Measurements from ENCODE around the gene EXOSC1. TPM values are rescaled to one million over a fixed set of nuclear protein-coding genes. Genes with fewer than 3 reads are reported as not detected.

The EXOSC1 gene
- polyA plus RNA-seq, 1 donor from 2014 or later, result 33.5 TPM

DNA sequence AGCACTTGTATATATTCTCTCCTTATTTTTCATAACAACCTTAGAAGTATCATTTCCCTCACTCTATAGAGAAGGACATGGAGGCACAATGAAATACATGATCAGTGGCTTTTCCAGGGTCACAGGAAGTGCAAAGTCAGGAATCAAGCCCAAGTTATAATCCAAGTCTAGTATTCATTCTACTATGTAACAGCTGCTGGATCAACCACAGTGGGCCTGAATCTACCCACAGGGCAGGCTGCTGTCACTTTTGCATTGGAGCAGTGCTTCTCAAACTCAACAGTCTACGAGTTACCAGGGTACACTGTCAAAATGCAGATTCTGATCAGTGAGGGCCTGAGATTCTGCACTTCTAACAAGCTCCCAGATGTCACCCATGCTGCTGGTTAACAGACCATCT lies 18.4 kb upstream of the EXOSC1 start:
- H3K4me2 ChIP-seq (ENCODE audit: low read length), result no peak overlapping the region
- no peaks in the 10 kb centered on the region for H4K20me1 ChIP-seq (ENCODE audit: insufficient read depth)
- no peak overlapping the region for H3K9ac ChIP-seq (ENCODE audit: low read length)
- H3K79me2 ChIP-seq (replicated peaks; ENCODE audit: insufficient read depth, low read length), result no peaks in the 10 kb centered on the region
- peaks cover 7% of the 10 kb centered on the region for H3K36me3 ChIP-seq (ENCODE audit: insufficient read depth, low read length)
- no peak overlapping the region for H3K4me3 ChIP-seq (ENCODE audit: low read length)
- H2AFZ ChIP-seq (ENCODE audit: low read depth, low read length), result no peak overlapping the region
- H3K27ac ChIP-seq (ENCODE audit: low read length), result no peak overlapping the region
- H3F3A ChIP-seq (ENCODE audit: insufficient read depth, low read length, poor library complexity, severe bottlenecking), result no peaks in the 10 kb centered on the region
- no peaks in the 10 kb centered on the region for H3K27me3 ChIP-seq (ENCODE audit: insufficient read depth, low read depth, low read length)
- no peaks in the 10 kb centered on the region for H3K9me3 ChIP-seq (ENCODE audit: low read length)
- TF ChIP-seq MXI1 (conservative IDR thresholded peaks at IDR 0.05; ENCODE audit: poor library complexity, severe bottlenecking) (no peak), RAD21 (conservative IDR thresholded peaks at IDR 0.05) (no peak), EZH2 (IDR thresholded peaks at IDR 0.05; ENCODE audit: borderline replicate concordance, insufficient read depth, low read length, poor library complexity, severe bottlenecking) (no peak)
- TF ChIP-seq, protein P1, sequence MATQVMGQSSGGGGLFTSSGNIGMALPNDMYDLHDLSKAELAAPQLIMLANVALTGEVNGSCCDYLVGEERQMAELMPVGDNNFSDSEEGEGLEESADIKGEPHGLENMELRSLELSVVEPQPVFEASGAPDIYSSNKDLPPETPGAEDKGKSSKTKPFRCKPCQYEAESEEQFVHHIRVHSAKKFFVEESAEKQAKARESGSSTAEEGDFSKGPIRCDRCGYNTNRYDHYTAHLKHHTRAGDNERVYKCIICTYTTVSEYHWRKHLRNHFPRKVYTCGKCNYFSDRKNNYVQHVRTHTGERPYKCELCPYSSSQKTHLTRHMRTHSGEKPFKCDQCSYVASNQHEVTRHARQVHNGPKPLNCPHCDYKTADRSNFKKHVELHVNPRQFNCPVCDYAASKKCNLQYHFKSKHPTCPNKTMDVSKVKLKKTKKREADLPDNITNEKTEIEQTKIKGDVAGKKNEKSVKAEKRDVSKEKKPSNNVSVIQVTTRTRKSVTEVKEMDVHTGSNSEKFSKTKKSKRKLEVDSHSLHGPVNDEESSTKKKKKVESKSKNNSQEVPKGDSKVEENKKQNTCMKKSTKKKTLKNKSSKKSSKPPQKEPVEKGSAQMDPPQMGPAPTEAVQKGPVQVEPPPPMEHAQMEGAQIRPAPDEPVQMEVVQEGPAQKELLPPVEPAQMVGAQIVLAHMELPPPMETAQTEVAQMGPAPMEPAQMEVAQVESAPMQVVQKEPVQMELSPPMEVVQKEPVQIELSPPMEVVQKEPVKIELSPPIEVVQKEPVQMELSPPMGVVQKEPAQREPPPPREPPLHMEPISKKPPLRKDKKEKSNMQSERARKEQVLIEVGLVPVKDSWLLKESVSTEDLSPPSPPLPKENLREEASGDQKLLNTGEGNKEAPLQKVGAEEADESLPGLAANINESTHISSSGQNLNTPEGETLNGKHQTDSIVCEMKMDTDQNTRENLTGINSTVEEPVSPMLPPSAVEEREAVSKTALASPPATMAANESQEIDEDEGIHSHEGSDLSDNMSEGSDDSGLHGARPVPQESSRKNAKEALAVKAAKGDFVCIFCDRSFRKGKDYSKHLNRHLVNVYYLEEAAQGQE (IDR thresholded peaks at IDR 0.05; ENCODE audit: borderline replicate concordance), result no peak
- TF ChIP-seq, protein P2, sequence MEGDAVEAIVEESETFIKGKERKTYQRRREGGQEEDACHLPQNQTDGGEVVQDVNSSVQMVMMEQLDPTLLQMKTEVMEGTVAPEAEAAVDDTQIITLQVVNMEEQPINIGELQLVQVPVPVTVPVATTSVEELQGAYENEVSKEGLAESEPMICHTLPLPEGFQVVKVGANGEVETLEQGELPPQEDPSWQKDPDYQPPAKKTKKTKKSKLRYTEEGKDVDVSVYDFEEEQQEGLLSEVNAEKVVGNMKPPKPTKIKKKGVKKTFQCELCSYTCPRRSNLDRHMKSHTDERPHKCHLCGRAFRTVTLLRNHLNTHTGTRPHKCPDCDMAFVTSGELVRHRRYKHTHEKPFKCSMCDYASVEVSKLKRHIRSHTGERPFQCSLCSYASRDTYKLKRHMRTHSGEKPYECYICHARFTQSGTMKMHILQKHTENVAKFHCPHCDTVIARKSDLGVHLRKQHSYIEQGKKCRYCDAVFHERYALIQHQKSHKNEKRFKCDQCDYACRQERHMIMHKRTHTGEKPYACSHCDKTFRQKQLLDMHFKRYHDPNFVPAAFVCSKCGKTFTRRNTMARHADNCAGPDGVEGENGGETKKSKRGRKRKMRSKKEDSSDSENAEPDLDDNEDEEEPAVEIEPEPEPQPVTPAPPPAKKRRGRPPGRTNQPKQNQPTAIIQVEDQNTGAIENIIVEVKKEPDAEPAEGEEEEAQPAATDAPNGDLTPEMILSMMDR (IDR thresholded peaks at IDR 0.05; ENCODE audit: poor library complexity, severe bottlenecking), result no peak
- H3K9me2 ChIP-seq (ENCODE audit: insufficient read depth, low read length), result no peaks in the 10 kb centered on the region

DNA sequence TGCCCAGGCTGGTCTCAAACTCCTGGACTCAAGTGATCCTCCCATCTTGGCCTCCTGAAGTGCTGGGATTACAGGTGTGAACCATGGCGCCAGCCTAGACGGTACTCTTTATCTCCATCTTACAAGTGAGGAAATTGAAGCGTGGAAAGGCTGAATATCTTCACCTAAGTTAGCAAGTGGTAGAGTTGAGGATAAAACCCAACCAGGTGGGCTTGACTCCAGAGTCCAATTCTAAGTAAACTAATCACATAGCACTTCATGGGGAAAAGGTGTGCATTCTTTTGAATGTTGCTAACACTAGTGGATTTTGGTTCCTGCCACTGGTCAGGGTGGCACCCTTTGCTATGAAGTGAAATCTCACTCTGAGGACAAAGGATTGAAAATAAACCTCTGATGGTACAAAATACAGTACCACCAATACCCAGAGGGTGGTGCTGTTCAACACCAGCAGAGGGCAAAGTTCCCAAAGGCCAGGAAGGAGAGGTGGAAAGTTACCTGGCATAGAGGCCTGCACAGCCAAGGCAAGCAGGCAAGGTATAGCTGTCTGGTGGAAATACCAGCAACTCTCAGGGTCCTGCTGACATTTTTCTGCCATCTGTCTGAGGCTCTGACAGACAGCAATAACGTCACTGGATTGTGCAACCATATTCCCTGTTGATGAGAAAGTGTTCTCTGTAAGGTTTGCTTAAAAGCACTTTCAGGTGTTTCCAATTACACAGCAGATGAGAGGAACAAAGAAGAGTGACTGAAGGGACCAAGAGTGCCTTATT lies 17.7 kb upstream of the EXOSC1 start:
- Histone ChIP-seq H3K4me3 (ENCODE audit: low read length) (no peak overlapping the region), H3K27me3 (ENCODE audit: insufficient read depth, low read depth, low read length) (no peaks in the 10 kb centered on the region), H3K27ac (ENCODE audit: low read length) (no peak overlapping the region), H3K79me2 (replicated peaks; ENCODE audit: insufficient read depth, low read length) (no peaks in the 10 kb centered on the region), H4K20me1 (ENCODE audit: insufficient read depth) (no peaks in the 10 kb centered on the region), H3K9me3 (ENCODE audit: low read length) (no peaks in the 10 kb centered on the region), H3F3A (ENCODE audit: insufficient read depth, low read length, poor library complexity, severe bottlenecking) (no peaks in the 10 kb centered on the region), H3K9ac (ENCODE audit: low read length) (peak overlapping the region; percentile 28), H3K36me3 (ENCODE audit: insufficient read depth, low read length) (peaks cover 11% of the 10 kb centered on the region), H2AFZ (ENCODE audit: low read depth, low read length) (no peak overlapping the region), H3K4me2 (ENCODE audit: low read length) (no peak overlapping the region), H3K9me2 (ENCODE audit: insufficient read depth, low read length) (no peaks in the 10 kb centered on the region)
- TF ChIP-seq POLR2AphosphoS5 (IDR thresholded peaks at IDR 0.05) (no peak), EP300 (conservative IDR thresholded peaks at IDR 0.05; ENCODE audit: poor library complexity, severe bottlenecking) (no peak), MXI1 (conservative IDR thresholded peaks at IDR 0.05; ENCODE audit: poor library complexity, severe bottlenecking) (peak; percentile 27), EZH2 (IDR thresholded peaks at IDR 0.05; ENCODE audit: borderline replicate concordance, insufficient read depth, low read length, poor library complexity, severe bottlenecking) (no peak), TAF1 (IDR thresholded peaks at IDR 0.05; ENCODE audit: low read depth) (no peak), RAD21 (conservative IDR thresholded peaks at IDR 0.05) (peak; percentile 86), SMC3 (conservative IDR thresholded peaks at IDR 0.05; ENCODE audit: poor library complexity) (peak; percentile 89)
- TF ChIP-seq, protein P1 (IDR thresholded peaks at IDR 0.05; ENCODE audit: borderline replicate concordance), result no peak
- TF ChIP-seq, protein P2 (IDR thresholded peaks at IDR 0.05; ENCODE audit: poor library complexity, severe bottlenecking), result peak; percentile 92
